Measurements from ENCODE around the gene ARHGAP19. TPM values are rescaled to one million over a fixed set of nuclear protein-coding genes. Genes with fewer than 3 reads are reported as not detected.

ARHGAP19 gene
- polyA plus RNA-seq, 1 of the 3 experiments (the other 2 are of a cell fraction) = 3.8 TPM

- Histone ChIP-seq H3K4me2 (no peak overlapping the region), H3K36me3 (replicated peaks in 1 of 2; ENCODE audit: control insufficient read depth in 1 of 2, insufficient read depth in 2 of 2, low read length in 1 of 2) (no peaks in the 10 kb centered on the region), H3K9ac (no peak overlapping the region), H3K9me3 (no peaks in the 10 kb centered on the region), H2AFZ (ENCODE audit: low read depth) (no peak overlapping the region), H3F3A (replicated peaks; ENCODE audit: insufficient read depth) (peaks cover 19% of the 10 kb centered on the region), H3K27me3 (ENCODE audit: insufficient read depth) (no peaks in the 10 kb centered on the region), H3K79me2 (ENCODE audit: insufficient read depth) (no peaks in the 10 kb centered on the region; the same call in 1 of the 2 replicates), H3K4me3 (ENCODE audit: low read depth in 2 of 2, low read length in 1 of 2) (no peak overlapping the region), H3K27ac (ENCODE audit: low read depth in 2 of 2, low read length in 1 of 2) (no peak overlapping the region), H4K20me1 (ENCODE audit: insufficient read depth) (peaks cover 5% of the 10 kb centered on the region; the same call in 1 of the 2 replicates), H3K4me1 (ENCODE audit: control insufficient read depth in 1 of 2, insufficient read depth in 2 of 2, low read depth in 1 of 2, low read length in 1 of 2) (peaks cover 0 to 21% of the 10 kb centered on the region in 2 experiments; a peak in 1 of 4 replicates), H3K9me2 (no peaks in the 10 kb centered on the region)
- no peak for DNase-seq
- TF ChIP-seq FOXM1 (IDR thresholded peaks at IDR 0.05; ENCODE audit: low read depth) = no peak
- no peak for TF ChIP-seq EP300 (IDR thresholded peaks at IDR 0.05; ENCODE audit: borderline replicate concordance in 1 of 2, low read depth in 1 of 2, low read length in 1 of 2)
- TF ChIP-seq GATA2 (CRISPR knock-in tag; IDR thresholded peaks at IDR 0.05) = no peak
- TF ChIP-seq, protein P1, sequence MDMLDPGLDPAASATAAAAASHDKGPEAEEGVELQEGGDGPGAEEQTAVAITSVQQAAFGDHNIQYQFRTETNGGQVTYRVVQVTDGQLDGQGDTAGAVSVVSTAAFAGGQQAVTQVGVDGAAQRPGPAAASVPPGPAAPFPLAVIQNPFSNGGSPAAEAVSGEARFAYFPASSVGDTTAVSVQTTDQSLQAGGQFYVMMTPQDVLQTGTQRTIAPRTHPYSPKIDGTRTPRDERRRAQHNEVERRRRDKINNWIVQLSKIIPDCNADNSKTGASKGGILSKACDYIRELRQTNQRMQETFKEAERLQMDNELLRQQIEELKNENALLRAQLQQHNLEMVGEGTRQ (IDR thresholded peaks at IDR 0.05; ENCODE audit: borderline replicate concordance, low read depth, low read length) = no peak
- TF ChIP-seq RFX5 (IDR thresholded peaks at IDR 0.05; ENCODE audit: low read length) = no peak
- no peak for TF ChIP-seq TEAD4 (IDR thresholded peaks at IDR 0.05; ENCODE audit: borderline replicate concordance, insufficient read depth)
- TF ChIP-seq REST (IDR thresholded peaks at IDR 0.05; ENCODE audit: low read depth, low read length) = no peak
- no peak for TF ChIP-seq JUND (IDR thresholded peaks at IDR 0.05)
- TF ChIP-seq TCF12 (IDR thresholded peaks at IDR 0.05) = no peak
- TF ChIP-seq, protein P2, sequence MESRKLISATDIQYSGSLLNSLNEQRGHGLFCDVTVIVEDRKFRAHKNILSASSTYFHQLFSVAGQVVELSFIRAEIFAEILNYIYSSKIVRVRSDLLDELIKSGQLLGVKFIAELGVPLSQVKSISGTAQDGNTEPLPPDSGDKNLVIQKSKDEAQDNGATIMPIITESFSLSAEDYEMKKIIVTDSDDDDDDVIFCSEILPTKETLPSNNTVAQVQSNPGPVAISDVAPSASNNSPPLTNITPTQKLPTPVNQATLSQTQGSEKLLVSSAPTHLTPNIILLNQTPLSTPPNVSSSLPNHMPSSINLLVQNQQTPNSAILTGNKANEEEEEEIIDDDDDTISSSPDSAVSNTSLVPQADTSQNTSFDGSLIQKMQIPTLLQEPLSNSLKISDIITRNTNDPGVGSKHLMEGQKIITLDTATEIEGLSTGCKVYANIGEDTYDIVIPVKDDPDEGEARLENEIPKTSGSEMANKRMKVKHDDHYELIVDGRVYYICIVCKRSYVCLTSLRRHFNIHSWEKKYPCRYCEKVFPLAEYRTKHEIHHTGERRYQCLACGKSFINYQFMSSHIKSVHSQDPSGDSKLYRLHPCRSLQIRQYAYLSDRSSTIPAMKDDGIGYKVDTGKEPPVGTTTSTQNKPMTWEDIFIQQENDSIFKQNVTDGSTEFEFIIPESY (IDR thresholded peaks at IDR 0.05; ENCODE audit: borderline replicate concordance, low read depth) = no peak
- TF ChIP-seq CHD2 (IDR thresholded peaks at IDR 0.05; ENCODE audit: low read length, partially characterized antibody) = no peak
- TF ChIP-seq NRF1 (IDR thresholded peaks at IDR 0.05; ENCODE audit: low read depth, low read length) = no peak
- TF ChIP-seq TAF1 (IDR thresholded peaks at IDR 0.05; ENCODE audit: borderline replicate concordance, low read depth, low read length) = no peak
- no peak for TF ChIP-seq FOSL2 (IDR thresholded peaks at IDR 0.05; ENCODE audit: borderline replicate concordance, low read depth)
- TF ChIP-seq NFIC (IDR thresholded peaks at IDR 0.05; ENCODE audit: borderline replicate concordance) = no peak
- TF ChIP-seq, protein P3, sequence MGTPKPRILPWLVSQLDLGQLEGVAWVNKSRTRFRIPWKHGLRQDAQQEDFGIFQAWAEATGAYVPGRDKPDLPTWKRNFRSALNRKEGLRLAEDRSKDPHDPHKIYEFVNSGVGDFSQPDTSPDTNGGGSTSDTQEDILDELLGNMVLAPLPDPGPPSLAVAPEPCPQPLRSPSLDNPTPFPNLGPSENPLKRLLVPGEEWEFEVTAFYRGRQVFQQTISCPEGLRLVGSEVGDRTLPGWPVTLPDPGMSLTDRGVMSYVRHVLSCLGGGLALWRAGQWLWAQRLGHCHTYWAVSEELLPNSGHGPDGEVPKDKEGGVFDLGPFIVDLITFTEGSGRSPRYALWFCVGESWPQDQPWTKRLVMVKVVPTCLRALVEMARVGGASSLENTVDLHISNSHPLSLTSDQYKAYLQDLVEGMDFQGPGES (IDR thresholded peaks at IDR 0.05; ENCODE audit: low read depth, low read length) = no peak
- TF ChIP-seq SMC3 (IDR thresholded peaks at IDR 0.05; ENCODE audit: low read depth, low read length) = no peak
- ChIA-PET POLR2A (no interaction called here), CTCF (no interaction called here)
- 87% methylated on average over 5 of the region's 5 CpGs for WGBS (ENCODE audit: low lambda C conversion rate)
These were observed 44.0 kb upstream of the ARHGAP19 start for GRCh38 chr10:97336446-97336845.
